Liver (tissue), 9 donors: ENCODE data around the gene MAGI1. TPM values are rescaled to one million over a fixed set of nuclear protein-coding genes. Genes with fewer than 3 reads are reported as not detected.

Experiments used
- DNase-seq: peaks from one replicate; pipeline ENCODE4 v3.0.0-alpha.2; 2017; ENCODE audit warnings: low spot score
- H3K27ac ChIP-seq, 2 donors: one replicate each; pipeline ENCODE4 v1.7.0; 2013; ENCODE audit warnings: inconsistent platforms in 2 of 2, low read length in 2 of 2, control low read depth in 1 of 2, low read depth in 1 of 2, mild to moderate bottlenecking in 1 of 2
- H3K27me3 ChIP-seq, 4 donors: one replicate each; pipeline versions ENCODE4 v1.6.1 to v1.7.0; 2013; ENCODE audit warnings: low read length in 3 of 4, inconsistent platforms in 1 of 4, mild to moderate bottlenecking in 1 of 4, moderate library complexity in 1 of 4; ENCODE audit not compliant: control insufficient read depth in 4 of 4, insufficient read depth in 4 of 4
- H3K36me3 ChIP-seq, 4 donors: one replicate each; pipeline versions ENCODE4 v1.6.1 to v1.7.0; 2013; ENCODE audit warnings: low read length in 3 of 4, mild to moderate bottlenecking in 3 of 4, low read depth in 1 of 4, moderate library complexity in 1 of 4; ENCODE audit not compliant: control insufficient read depth in 4 of 4, insufficient read depth in 3 of 4
- H3K4me1 ChIP-seq, 4 donors: one replicate each; pipeline versions ENCODE4 v1.6.1 to v1.7.0; 2013; ENCODE audit warnings: low read length in 3 of 4, mild to moderate bottlenecking in 3 of 4, moderate library complexity in 1 of 4; ENCODE audit not compliant: control insufficient read depth in 4 of 4, insufficient read depth in 4 of 4
- H3K4me3 ChIP-seq, 3 donors: one replicate each; pipeline versions ENCODE4 v1.6.1 to v1.7.0; 2013; ENCODE audit warnings: low read length in 3 of 3, control low read depth in 1 of 3, low read depth in 1 of 3, mild to moderate bottlenecking in 1 of 3
- H3K9ac ChIP-seq, 2 donors: one replicate each; pipeline ENCODE4 v1.7.0; 2013; ENCODE audit warnings: low read length in 2 of 2, mild to moderate bottlenecking in 2 of 2, moderate library complexity in 2 of 2, control low read depth in 1 of 2, low read depth in 1 of 2
- H3K9me3 ChIP-seq, 4 donors: one replicate each; pipeline versions ENCODE4 v1.6.1 to v1.7.0; 2013; ENCODE audit warnings: low read length in 3 of 4; ENCODE audit not compliant: control insufficient read depth in 4 of 4
- ATF3 ChIP-seq: IDR thresholded peaks from 2 replicates; pipeline ENCODE4 v1.6.1; 2016; ENCODE audit warnings: antibody characterized with exemption
- CTCF ChIP-seq: fragments of 150-350 bp; IDR thresholded peaks from 2 replicates; pipeline ENCODE4 v1.5.1; 2017; ENCODE audit warnings: improper control_type of control experiment, low read depth, low read length; ENCODE audit not compliant: missing input control
- EGR1 ChIP-seq, 2 donors: IDR thresholded peaks; 2 replicates each; pipeline ENCODE4 v1.6.1; 2016 to 2018; ENCODE audit warnings: antibody characterized with exemption in 2 of 2, low read depth in 2 of 2
- FOXA1 ChIP-seq: IDR thresholded peaks from 2 replicates; pipeline ENCODE4 v1.6.1; 2016; ENCODE audit warnings: antibody characterized with exemption
- FOXA2 ChIP-seq: IDR thresholded peaks from 2 replicates; pipeline ENCODE4 v1.6.1; 2016; ENCODE audit warnings: antibody characterized with exemption
- GABPA ChIP-seq, 2 donors: IDR thresholded peaks in 1 of 2; conservative IDR thresholded peaks in 1 of 2; 2 replicates each; pipeline ENCODE4 v1.6.1; 2016; ENCODE audit warnings: antibody characterized with exemption in 2 of 2, mild to moderate bottlenecking in 1 of 2, moderate library complexity in 1 of 2
- HNF4A ChIP-seq, 2 donors: conservative IDR thresholded peaks; 2 replicates each; pipeline ENCODE4 v1.6.1; 2016; ENCODE audit warnings: antibody characterized with exemption in 2 of 2, mild to moderate bottlenecking in 2 of 2
- HNF4G ChIP-seq: IDR thresholded peaks from 2 replicates; pipeline ENCODE4 v1.6.1; 2016; ENCODE audit warnings: antibody characterized with exemption
- JUND ChIP-seq, 2 donors: IDR thresholded peaks; 2 replicates each; pipeline ENCODE4 v1.6.1; 2016; ENCODE audit warnings: antibody characterized with exemption in 2 of 2
- NR2F2 ChIP-seq: IDR thresholded peaks from 2 replicates; pipeline ENCODE4 v1.6.1; 2016; ENCODE audit warnings: antibody characterized with exemption
- RAD21 ChIP-seq, 2 donors: IDR thresholded peaks; 2 replicates each; pipeline ENCODE4 v1.6.1; 2016; ENCODE audit warnings: antibody characterized with exemption in 2 of 2, mild to moderate bottlenecking in 2 of 2
- RXRA ChIP-seq, 2 donors: IDR thresholded peaks; 2 replicates each; pipeline ENCODE4 v1.6.1; 2017 to 2018; ENCODE audit warnings: antibody characterized with exemption in 2 of 2, mild to moderate bottlenecking in 1 of 2
- SP1 ChIP-seq: IDR thresholded peaks from 2 replicates; pipeline ENCODE4 v1.6.1; 2018; ENCODE audit warnings: antibody characterized with exemption, mild to moderate bottlenecking
- TAF1 ChIP-seq: conservative IDR thresholded peaks from 2 replicates; pipeline ENCODE4 v1.6.1; 2016; ENCODE audit warnings: antibody characterized with exemption, mild to moderate bottlenecking
- YY1 ChIP-seq: IDR thresholded peaks from 2 replicates; pipeline ENCODE4 v1.6.1; 2016; ENCODE audit warnings: antibody characterized with exemption, mild to moderate bottlenecking
- ZBTB33 ChIP-seq: IDR thresholded peaks from 2 replicates; pipeline ENCODE4 v1.6.1; 2016; ENCODE audit warnings: antibody characterized with exemption
- WGBS: extraction: QIAGEN DNeasy Blood & Tissue Kit; methylation state at CpG from one replicate; pipeline ENCODE4 v1.1.7; 2013; 5-methylcytosine and 5-hydroxymethylcytosine counted together
- polyA plus RNA-seq, 2 donors: library from polyadenylated mRNA; stranded (reverse) in 1 of 2; unstranded in 1 of 2; fragments of 200-250 nt in 1 of 2; fragments of >200 nt in 1 of 2; fragmentation: Nextera tagmentation in 1 of 2; extraction: Ambion mirVana in 1 of 2; gene quantifications; one replicate each; pipeline versions ENCODE4 v1.2.1 to v1.2.3, GENCODE V29; 2013 to 2015
- total RNA-seq, 2 donors: library from RNA; depleted of rRNA; stranded (reverse); fragments of >200 nt; gene quantifications; one replicate each; pipeline ENCODE4 v1.2.3, GENCODE V29; 2014
- TF ChIP-seq, protein P1 (sequence below): IDR thresholded peaks from 2 replicates; pipeline ENCODE4 v1.6.1; 2016; ENCODE audit warnings: antibody characterized with exemption, mild to moderate bottlenecking
- TF ChIP-seq, protein P2 (sequence below): IDR thresholded peaks from 2 replicates; pipeline ENCODE4 v1.6.1; 2016; ENCODE audit warnings: antibody characterized with exemption
- donor health status: healthy.
- donor health status: healthy.
- donor health status: healthy.
- donor health status: healthy.
- donor health status: healthy.

The MAGI1 gene
- total and polyA plus RNA-seq, 4 donors, result 9.6 to 68.8 (median 14.0) TPM

- H3K9me3 ChIP-seq, result no peaks in the 10 kb centered on the region
- WGBS, result 74% methylated on average over 3 of the region's 3 CpGs
These were observed 712.1 kb downstream of the MAGI1 start for GRCh38 chr3:65326574-65326973.

More at GRCh38 chr3:65326574-65326973, 712.1 kb downstream of the MAGI1 start:
- no peak for DNase-seq
- TF ChIP-seq FOXA2 (no peak), NR2F2 (no peak), HNF4A (conservative IDR thresholded peaks at IDR 0.05) (no peak), JUND (IDR thresholded peaks at IDR 0.05) (no peak), ZBTB33 (no peak), EGR1 (IDR thresholded peaks at IDR 0.05; ENCODE audit: low read depth in 2 of 2) (no peak), GABPA (IDR thresholded peaks at IDR 0.05 in 1 of 2, conservative IDR thresholded peaks at IDR 0.05 in 1 of 2) (no peak), CTCF (no peak), YY1 (no peak), FOXA1 (no peak), SP1 (no peak), HNF4G (no peak), RAD21 (IDR thresholded peaks at IDR 0.05) (no peak), ATF3 (no peak), RXRA (IDR thresholded peaks at IDR 0.05) (no peak), TAF1 (no peak)
- TF ChIP-seq, protein P1, sequence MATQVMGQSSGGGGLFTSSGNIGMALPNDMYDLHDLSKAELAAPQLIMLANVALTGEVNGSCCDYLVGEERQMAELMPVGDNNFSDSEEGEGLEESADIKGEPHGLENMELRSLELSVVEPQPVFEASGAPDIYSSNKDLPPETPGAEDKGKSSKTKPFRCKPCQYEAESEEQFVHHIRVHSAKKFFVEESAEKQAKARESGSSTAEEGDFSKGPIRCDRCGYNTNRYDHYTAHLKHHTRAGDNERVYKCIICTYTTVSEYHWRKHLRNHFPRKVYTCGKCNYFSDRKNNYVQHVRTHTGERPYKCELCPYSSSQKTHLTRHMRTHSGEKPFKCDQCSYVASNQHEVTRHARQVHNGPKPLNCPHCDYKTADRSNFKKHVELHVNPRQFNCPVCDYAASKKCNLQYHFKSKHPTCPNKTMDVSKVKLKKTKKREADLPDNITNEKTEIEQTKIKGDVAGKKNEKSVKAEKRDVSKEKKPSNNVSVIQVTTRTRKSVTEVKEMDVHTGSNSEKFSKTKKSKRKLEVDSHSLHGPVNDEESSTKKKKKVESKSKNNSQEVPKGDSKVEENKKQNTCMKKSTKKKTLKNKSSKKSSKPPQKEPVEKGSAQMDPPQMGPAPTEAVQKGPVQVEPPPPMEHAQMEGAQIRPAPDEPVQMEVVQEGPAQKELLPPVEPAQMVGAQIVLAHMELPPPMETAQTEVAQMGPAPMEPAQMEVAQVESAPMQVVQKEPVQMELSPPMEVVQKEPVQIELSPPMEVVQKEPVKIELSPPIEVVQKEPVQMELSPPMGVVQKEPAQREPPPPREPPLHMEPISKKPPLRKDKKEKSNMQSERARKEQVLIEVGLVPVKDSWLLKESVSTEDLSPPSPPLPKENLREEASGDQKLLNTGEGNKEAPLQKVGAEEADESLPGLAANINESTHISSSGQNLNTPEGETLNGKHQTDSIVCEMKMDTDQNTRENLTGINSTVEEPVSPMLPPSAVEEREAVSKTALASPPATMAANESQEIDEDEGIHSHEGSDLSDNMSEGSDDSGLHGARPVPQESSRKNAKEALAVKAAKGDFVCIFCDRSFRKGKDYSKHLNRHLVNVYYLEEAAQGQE, result no peak
- TF ChIP-seq, protein P2, sequence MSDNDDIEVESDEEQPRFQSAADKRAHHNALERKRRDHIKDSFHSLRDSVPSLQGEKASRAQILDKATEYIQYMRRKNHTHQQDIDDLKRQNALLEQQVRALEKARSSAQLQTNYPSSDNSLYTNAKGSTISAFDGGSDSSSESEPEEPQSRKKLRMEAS, result no peak
- H3K27me3 ChIP-seq, result no peaks in the 10 kb centered on the region
- H3K36me3 ChIP-seq, result no peaks in the 10 kb centered on the region
- H3K9ac ChIP-seq, result no peak overlapping the region
- no peak overlapping the region for H3K4me3 ChIP-seq
- no peak overlapping the region for H3K27ac ChIP-seq
- H3K4me1 ChIP-seq, result no peaks in the 10 kb centered on the region
